IMR-90 (cell line): ENCODE measurements around the gene SLC9A9.

ENCODE experiments used
- CEBPB ChIP-seq: IDR thresholded peaks from 2 replicates; pipeline ENCODE4 v1.6.1; 2012; ENCODE audit warnings: low read depth, low read length, improper control_type of control experiment
- MXI1 ChIP-seq: IDR thresholded peaks from 2 replicates; pipeline ENCODE4 v1.6.1; 2012; ENCODE audit warnings: low read depth, mild to moderate bottlenecking, low read length, moderate library complexity, borderline replicate concordance
- NFE2L2 ChIP-seq: fragments of 150-350 bp; IDR thresholded peaks from 2 replicates; pipeline ENCODE4 v1.6.1; 2016; ENCODE audit warnings: low read depth, mild to moderate bottlenecking, low read length
- RAD21 ChIP-seq: IDR thresholded peaks from 2 replicates; pipeline ENCODE4 v1.6.1; 2012; ENCODE audit warnings: low read length, improper control_type of control experiment
- RFX5 ChIP-seq: IDR thresholded peaks from 2 replicates; pipeline ENCODE4 v1.8.0; 2012; ENCODE audit warnings: low read depth, mild to moderate bottlenecking, low read length, moderate library complexity
- TF ChIP-seq, protein P1 (sequence below): conservative IDR thresholded peaks from 2 replicates; pipeline ENCODE4 v1.5.1; 2012; ENCODE audit warnings: mild to moderate bottlenecking, low read depth, low read length, improper control_type of control experiment

DNA sequence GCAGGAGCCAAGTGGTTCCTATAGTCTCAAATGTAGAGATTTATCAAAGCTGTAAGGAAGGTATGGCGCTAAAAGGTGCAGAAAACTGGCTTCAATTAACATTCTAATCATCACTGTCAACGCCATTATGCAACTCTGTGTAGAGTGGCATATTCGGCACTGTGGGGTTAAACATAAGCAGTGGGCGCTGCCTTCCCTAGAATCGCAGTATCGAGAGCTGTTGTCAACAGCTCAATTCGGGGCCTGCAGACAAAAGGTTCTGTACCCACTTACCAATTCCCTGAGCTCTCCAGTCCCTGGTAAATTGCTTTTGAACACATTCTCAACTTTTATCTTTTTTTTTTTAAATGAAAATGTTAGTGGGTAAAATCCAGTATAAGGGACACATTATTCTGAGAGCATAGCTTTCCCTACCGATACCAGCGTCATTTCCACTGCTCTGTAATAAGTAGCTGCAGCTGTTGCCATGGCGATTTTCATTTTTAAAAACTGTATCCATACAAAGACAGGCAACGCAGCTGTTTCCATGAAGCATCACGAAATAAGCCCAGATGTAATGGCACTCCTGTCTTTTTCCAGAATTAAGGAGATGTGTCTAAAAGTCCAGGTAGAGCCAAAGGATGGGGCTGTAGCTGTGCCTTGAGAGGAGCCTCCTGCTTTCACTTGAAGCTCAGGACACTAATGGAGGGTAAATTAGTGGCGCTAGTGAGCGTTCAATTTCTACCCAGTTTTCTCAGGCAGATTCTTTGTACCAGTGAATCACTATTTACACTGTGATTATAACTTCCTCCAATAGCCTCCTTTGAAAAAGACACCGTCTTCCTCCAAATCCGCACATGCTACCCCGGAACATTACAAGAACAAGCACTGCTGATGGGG, 250.3 kb downstream of the SLC9A9 start:
- TF ChIP-seq, protein P1, sequence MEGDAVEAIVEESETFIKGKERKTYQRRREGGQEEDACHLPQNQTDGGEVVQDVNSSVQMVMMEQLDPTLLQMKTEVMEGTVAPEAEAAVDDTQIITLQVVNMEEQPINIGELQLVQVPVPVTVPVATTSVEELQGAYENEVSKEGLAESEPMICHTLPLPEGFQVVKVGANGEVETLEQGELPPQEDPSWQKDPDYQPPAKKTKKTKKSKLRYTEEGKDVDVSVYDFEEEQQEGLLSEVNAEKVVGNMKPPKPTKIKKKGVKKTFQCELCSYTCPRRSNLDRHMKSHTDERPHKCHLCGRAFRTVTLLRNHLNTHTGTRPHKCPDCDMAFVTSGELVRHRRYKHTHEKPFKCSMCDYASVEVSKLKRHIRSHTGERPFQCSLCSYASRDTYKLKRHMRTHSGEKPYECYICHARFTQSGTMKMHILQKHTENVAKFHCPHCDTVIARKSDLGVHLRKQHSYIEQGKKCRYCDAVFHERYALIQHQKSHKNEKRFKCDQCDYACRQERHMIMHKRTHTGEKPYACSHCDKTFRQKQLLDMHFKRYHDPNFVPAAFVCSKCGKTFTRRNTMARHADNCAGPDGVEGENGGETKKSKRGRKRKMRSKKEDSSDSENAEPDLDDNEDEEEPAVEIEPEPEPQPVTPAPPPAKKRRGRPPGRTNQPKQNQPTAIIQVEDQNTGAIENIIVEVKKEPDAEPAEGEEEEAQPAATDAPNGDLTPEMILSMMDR: no peak
- TF ChIP-seq NFE2L2 (no peak), CEBPB (no peak), RFX5 (no peak), MXI1 (no peak), RAD21 (no peak)
